ENCODE measurements around the gene HIPK3.

DNA sequence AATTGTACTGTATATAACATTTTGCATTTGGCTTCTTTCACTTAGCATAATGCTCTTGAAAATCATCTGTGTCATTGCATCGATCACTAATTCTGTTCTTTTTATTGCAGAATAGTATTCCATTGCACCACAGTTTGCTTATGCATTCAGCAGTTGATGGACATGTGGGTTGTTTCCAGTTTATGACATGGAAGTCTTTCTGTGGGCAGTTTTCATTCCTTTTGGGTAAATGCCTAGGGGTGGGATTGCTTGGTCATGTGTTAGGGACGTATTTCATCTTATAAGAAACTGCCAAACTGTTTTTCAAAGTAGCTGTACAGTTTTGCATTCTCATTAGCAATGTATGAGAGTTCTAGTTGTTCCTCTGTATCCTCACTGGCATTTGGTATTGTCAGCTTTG, 127.0 kb downstream of the HIPK3 start:
- TF ChIP-seq CTCF (IDR thresholded peaks at IDR 0.05; ENCODE audit: low read depth, low read length, poor library complexity, severe bottlenecking) (no peak), EZH2phosphoT487 (IDR thresholded peaks at IDR 0.05; ENCODE audit: borderline replicate concordance, low read length) (no peak)

All from DOHH2 (cell line).